BLaER1 (cell line): ENCODE data around the gene MOK.
"Not testable (repeated sequence)": the region's sequence is repeated elsewhere in the genome, so short reads cannot be mapped to it uniquely, and the experiment has no call there.

Experiments
- H3K27ac ChIP-seq: shearing (Covaris generic); formaldehyde crosslinking; 2 replicates; pipeline ENCODE4 v1.8.1; 2022
- H3K27me3 ChIP-seq: shearing (Covaris generic); formaldehyde crosslinking; 2 replicates; pipeline ENCODE4 v1.8.1; 2022
- H3K36me3 ChIP-seq: shearing (Covaris generic); formaldehyde crosslinking; 2 replicates; pipeline ENCODE4 v1.8.1; 2022
- H3K4me1 ChIP-seq: shearing (Covaris generic); formaldehyde crosslinking; 2 replicates; pipeline ENCODE4 v1.8.1; 2022
- H3K4me2 ChIP-seq: shearing (Covaris generic); formaldehyde crosslinking; 2 replicates; pipeline ENCODE4 v1.8.1; 2022
- H3K4me3 ChIP-seq: shearing (Covaris generic); formaldehyde crosslinking; 2 replicates; pipeline ENCODE4 v1.8.1; 2022
- H3K9ac ChIP-seq: shearing (Covaris generic); formaldehyde crosslinking; 2 replicates; pipeline ENCODE4 v1.8.1; 2022
- H3K9me3 ChIP-seq: shearing (Covaris generic); formaldehyde crosslinking; 2 replicates; pipeline ENCODE4 v1.8.1; 2022
- H4K20me1 ChIP-seq: shearing (Covaris generic); formaldehyde crosslinking; 2 replicates; pipeline ENCODE4 v1.8.1; 2022
- Cebpa-rat ChIP-seq: shearing (Covaris generic); IDR thresholded peaks from 2 replicates; pipeline ENCODE4 v1.8.1; 2022

Gene MOK

DNA sequence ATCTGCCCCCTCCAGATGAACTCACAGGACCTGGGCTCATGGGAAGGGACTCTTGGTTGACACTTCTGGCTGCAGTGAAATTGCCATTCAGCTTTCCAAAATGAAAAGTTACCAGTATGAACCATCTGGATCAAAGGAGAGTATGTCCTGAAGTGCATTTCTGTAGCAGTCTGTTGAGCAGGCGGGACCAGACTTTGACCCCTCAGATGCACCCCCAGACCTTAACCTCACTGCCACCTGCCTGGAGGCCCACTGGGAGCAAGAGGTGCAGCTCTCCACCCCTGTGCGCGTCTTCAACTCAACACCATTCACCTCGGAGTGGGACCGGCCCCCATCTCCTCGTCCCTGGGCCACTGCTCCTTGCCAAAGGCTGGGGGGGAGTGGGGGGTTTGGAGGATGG lies 55.0 kb downstream of the MOK start:
- Histone ChIP-seq H3K4me1 (no peaks in the 10 kb centered on the region), H3K4me3 (no peak overlapping the region), H3K9ac (no peak overlapping the region), H3K27ac (no peak overlapping the region), H4K20me1 (no peaks in the 10 kb centered on the region), H3K9me3 (no peaks in the 10 kb centered on the region), H3K4me2 (no peak overlapping the region), H3K36me3 (no peaks in the 10 kb centered on the region), H3K27me3 (no peaks in the 10 kb centered on the region)
- TF ChIP-seq Cebpa-rat: no peak

DNA sequence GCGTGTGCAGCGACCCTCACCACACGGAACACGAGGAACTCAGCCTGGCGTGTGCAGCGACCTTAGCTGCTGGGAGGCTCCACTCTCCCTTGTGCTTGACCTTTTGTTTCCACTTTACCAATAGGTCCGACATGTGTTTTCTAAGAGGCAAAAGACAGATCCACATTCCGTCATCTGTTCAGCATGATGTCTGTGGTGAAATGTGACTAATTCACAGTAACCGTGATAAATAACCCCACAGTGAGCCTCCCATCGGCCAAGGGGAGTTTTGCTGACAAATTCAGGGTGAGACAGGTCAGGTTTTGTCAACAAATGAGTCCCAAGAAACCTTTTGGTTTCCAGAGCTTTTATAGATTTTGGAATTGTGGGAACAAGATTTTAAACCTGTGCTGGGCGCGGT lies 55.9 kb downstream of the MOK start:
- TF ChIP-seq Cebpa-rat: no peak
- H3K9ac ChIP-seq: no peak overlapping the region

DNA sequence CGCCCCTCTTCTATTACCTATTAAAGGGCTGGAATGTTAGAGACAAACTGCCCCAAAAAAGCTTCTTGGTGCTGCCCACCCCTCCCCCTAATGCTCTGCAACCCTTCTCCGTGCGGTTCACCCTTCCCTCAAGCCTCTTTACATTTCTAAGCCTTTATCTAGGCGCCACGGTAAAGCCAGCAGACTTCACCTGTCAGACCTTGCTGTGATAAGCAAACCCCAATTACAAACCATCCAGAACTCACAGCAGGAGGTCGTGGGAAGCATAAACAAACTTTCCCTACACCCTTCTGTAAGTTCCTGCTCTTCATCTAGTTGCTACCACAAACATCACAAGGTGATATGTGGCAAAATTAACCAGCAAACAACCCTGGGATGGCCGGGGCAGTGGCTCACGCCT lies 56.8 kb downstream of the MOK start:
- no peak overlapping the region for H3K4me3 ChIP-seq
- no peak overlapping the region for H3K4me2 ChIP-seq
- peaks cover 11% of the 10 kb centered on the region for H3K9me3 ChIP-seq
- H3K4me1 ChIP-seq: no peaks in the 10 kb centered on the region
- no peaks in the 10 kb centered on the region for H3K27me3 ChIP-seq
- no peak for TF ChIP-seq Cebpa-rat
- no peaks in the 10 kb centered on the region for H4K20me1 ChIP-seq
- no peak overlapping the region for H3K9ac ChIP-seq
- no peak overlapping the region for H3K27ac ChIP-seq
- no peaks in the 10 kb centered on the region for H3K36me3 ChIP-seq

More for the DNA sequence above, 55.9 kb downstream of the MOK start:
- Histone ChIP-seq H3K4me2 (no peak overlapping the region), H3K27me3 (no peaks in the 10 kb centered on the region), H3K4me3 (no peak overlapping the region), H3K4me1 (no peaks in the 10 kb centered on the region), H3K9me3 (peaks cover 2% of the 10 kb centered on the region), H4K20me1 (no peaks in the 10 kb centered on the region), H3K36me3 (no peaks in the 10 kb centered on the region), H3K27ac (no peak overlapping the region)

DNA sequence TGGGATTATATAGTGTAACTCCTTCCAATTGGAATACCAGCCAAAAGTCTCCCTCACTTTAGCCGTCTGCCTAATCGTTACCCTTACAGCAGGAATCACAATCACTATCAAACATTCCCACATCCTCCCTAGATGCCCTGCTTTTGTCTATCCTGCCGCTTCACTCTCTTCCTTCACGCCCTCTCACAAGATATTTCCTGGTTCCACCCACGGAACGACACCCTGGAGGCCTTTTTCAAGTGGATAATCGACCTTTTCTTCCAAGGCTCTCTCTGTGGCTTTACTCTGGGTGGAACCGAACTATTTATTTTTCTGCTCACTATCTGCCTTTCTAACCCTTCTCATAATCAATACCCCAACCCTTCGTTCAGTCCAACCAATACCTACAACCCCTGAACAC lies 58.9 kb downstream of the MOK start:
- no peak for TF ChIP-seq Cebpa-rat
- no peak overlapping the region for H3K9ac ChIP-seq
- H3K36me3 ChIP-seq: no peaks in the 10 kb centered on the region
- no peak overlapping the region for H3K27ac ChIP-seq
- H4K20me1 ChIP-seq: no peaks in the 10 kb centered on the region
- no peak overlapping the region for H3K4me3 ChIP-seq
- no peak overlapping the region for H3K4me2 ChIP-seq
- peaks cover 14% of the 10 kb centered on the region for H3K9me3 ChIP-seq
- H3K27me3 ChIP-seq: no peaks in the 10 kb centered on the region
- H3K4me1 ChIP-seq: no peaks in the 10 kb centered on the region

DNA sequence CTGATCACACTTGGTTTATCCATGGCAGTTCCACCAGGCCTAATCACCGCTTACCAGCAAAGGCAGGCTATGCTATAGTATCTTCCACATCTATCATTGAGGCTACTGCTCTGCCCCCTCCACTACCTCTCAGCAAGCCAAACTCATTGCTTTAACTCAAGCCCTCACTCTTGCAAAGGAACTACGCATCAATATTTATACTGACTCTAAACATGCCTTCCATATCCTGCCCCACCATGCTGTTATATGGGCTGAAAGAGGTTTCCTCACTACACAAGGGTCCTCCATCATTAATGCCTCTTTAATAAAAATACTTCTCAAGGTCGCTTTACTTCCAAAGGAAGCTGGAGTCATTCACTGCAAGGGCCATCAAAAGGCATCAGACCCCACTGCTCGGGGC lies 61.2 kb downstream of the MOK start:
- not testable (repeated sequence) for H3K9ac ChIP-seq, H3K4me3 ChIP-seq, H3K27ac ChIP-seq, H3K36me3 ChIP-seq, H3K4me2 ChIP-seq, H4K20me1 ChIP-seq, H3K27me3 ChIP-seq, H3K4me1 ChIP-seq
- H3K9me3 ChIP-seq: peaks cover 14% of the 10 kb centered on the region

DNA sequence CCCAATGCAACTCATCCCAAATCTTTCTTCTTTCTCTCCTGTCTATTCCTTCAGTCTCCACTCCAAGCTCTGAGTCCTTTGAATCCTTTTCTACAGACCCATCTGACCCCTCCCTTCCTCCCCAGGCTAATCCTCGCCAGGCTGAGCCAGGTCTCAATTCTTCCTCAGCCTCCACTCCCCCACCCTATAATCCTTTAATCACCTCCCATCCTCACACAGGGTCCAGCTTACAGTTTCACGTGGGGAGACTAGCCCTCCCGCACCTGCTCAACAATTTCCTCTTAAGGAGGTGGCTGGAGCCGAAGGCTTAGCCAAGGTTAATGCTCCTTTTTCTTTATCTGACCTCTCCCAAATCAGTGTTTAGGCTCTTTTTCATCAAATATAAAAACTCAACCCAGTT lies 63.8 kb downstream of the MOK start:
- no peak overlapping the region for H3K9ac ChIP-seq
- no peaks in the 10 kb centered on the region for H3K36me3 ChIP-seq
- H3K4me1 ChIP-seq: no peaks in the 10 kb centered on the region
- TF ChIP-seq Cebpa-rat: no peak
- H3K4me2 ChIP-seq: no peak overlapping the region
- no peaks in the 10 kb centered on the region for H4K20me1 ChIP-seq
- no peak overlapping the region for H3K4me3 ChIP-seq
- H3K9me3 ChIP-seq: peaks cover 14% of the 10 kb centered on the region
- H3K27me3 ChIP-seq: no peaks in the 10 kb centered on the region
- no peak overlapping the region for H3K27ac ChIP-seq

DNA sequence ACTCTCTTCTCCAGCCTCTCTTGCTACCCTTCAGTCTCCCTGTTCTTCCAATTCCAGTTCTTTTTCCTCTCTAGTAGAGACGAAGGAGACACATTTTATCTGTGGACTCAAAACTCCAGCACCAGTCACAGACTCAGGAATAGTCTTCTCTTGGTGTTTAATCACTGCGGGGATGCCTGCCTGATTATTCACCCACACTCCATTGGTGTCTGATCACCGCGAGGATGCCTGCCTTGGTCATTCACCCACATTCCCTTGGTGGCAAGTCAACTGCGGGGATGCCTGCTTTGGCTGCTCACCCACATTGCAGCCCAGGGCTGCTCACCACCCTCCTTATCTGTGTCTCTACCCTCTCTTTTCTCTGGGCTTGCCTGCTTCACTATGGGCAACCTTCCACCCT lies 64.5 kb downstream of the MOK start:
- H3K36me3 ChIP-seq, H3K4me1 ChIP-seq, H3K27me3 ChIP-seq, H3K4me3 ChIP-seq, H3K9ac ChIP-seq, H3K27ac ChIP-seq, H4K20me1 ChIP-seq, H3K4me2 ChIP-seq: not testable (repeated sequence)
- peaks cover 14% of the 10 kb centered on the region for H3K9me3 ChIP-seq

DNA sequence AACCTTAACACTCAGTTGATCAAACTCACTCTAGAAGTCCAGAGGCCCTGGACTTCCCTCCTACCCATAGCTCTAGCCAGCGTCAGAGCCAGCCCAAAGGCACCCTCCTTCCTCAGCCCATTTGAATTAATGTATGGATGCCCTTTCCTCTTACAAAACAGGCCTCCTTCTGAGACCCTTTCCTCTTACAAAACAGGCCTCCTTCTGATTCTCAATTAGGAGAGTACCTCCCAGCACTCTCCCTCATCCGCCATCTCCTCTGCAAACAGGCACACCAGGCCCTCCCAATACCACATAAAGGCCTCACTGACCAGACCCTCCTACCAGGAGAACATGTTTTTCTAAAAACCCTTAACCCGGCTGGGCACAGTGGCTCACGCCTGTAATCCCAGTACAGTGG lies 65.7 kb downstream of the MOK start:
- no peak overlapping the region for H3K4me3 ChIP-seq
- no peak overlapping the region for H3K9ac ChIP-seq
- H3K27ac ChIP-seq: no peak overlapping the region
- H4K20me1 ChIP-seq: no peaks in the 10 kb centered on the region
- peaks cover 14% of the 10 kb centered on the region for H3K9me3 ChIP-seq
- H3K27me3 ChIP-seq: no peaks in the 10 kb centered on the region
- no peaks in the 10 kb centered on the region for H3K36me3 ChIP-seq
- no peaks in the 10 kb centered on the region for H3K4me1 ChIP-seq
- TF ChIP-seq Cebpa-rat: no peak
- no peak overlapping the region for H3K4me2 ChIP-seq

DNA sequence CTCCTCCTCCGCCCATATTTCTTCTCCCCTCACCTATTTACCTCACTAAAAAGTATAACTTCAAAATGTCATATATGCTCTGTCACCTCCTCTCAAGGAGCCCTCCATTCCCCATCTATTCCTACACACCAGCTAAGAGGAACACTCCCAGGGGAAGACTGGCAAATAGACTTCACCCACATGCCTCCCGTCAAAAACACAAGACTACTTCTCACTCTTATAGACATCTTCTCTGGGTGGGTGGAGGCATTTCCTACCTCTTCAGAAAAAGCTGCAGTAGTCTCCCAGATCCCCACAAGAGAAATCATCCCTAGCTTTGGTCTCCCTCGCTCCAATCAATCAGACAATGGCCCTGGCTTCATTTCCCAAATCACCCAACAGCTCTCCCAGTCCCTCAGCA lies 66.2 kb downstream of the MOK start:
- TF ChIP-seq Cebpa-rat: no peak
- Histone ChIP-seq H3K27ac (no peak overlapping the region), H3K36me3 (no peaks in the 10 kb centered on the region), H3K4me3 (no peak overlapping the region), H4K20me1 (no peaks in the 10 kb centered on the region), H3K9me3 (peaks cover 10% of the 10 kb centered on the region), H3K27me3 (no peaks in the 10 kb centered on the region), H3K9ac (no peak overlapping the region), H3K4me1 (no peaks in the 10 kb centered on the region), H3K4me2 (no peak overlapping the region)

DNA sequence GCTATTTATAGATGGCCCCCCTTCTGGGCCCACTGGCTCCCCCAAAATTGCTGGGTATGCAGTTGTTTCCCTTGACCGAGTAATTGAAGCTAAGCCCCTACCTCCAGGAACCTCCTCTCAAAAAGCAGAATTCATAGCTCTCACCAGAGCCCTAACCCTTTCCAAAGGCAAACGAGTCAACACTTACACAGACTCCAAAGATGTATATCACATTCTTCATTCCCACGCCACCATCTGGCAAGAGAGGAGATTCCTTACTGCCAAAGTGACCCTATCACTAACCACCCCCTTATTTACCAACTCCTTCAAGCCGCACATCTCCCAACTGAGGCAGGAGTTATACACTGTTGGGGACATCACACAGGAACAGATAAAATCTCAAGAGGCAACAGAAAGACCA lies 66.8 kb downstream of the MOK start:
- H3K9me3 ChIP-seq: peaks cover 3% of the 10 kb centered on the region; the same call in 1 of the 2 replicates
- H3K9ac ChIP-seq: no peak overlapping the region
- TF ChIP-seq Cebpa-rat: no peak
- H3K4me2 ChIP-seq: no peak overlapping the region
- H3K36me3 ChIP-seq: no peaks in the 10 kb centered on the region
- no peaks in the 10 kb centered on the region for H3K4me1 ChIP-seq
- H4K20me1 ChIP-seq: no peaks in the 10 kb centered on the region
- no peak overlapping the region for H3K27ac ChIP-seq
- no peaks in the 10 kb centered on the region for H3K27me3 ChIP-seq
- no peak overlapping the region for H3K4me3 ChIP-seq

DNA sequence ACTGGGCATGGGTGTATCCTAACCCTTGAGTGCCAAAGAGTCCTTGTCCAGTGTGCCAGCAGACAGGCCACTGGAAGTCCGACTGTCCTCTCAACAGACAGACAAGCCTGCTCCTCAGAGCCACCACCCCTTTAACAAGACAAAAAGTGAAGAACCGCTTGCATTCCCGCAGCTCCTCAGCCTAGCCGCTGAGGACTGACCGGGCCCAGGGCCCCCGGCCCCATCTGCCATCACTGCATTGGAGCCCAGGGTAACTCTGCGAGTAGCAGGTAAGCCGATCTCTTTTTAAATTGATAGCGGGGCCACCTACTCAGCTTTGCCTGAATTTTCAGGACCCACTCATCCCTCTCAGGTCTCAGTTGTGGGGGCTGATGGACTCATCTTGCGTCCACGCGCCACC lies 68.9 kb downstream of the MOK start:
- no peak overlapping the region for H3K9ac ChIP-seq
- H3K4me2 ChIP-seq: no peak overlapping the region
- no peak overlapping the region for H3K4me3 ChIP-seq
- TF ChIP-seq Cebpa-rat: no peak
- no peaks in the 10 kb centered on the region for H3K36me3 ChIP-seq
- H3K9me3 ChIP-seq: no peaks in the 10 kb centered on the region
- H3K27me3 ChIP-seq: no peaks in the 10 kb centered on the region
- no peaks in the 10 kb centered on the region for H4K20me1 ChIP-seq
- no peaks in the 10 kb centered on the region for H3K4me1 ChIP-seq
- H3K27ac ChIP-seq: no peak overlapping the region
